BLaER1 (cell line): ENCODE data around the gene MYH7.
A peak's percentile ranks its signal among the peaks of the same experiment; 100 is the strongest.

ENCODE experiments used
- H3K27ac ChIP-seq: shearing (Covaris generic); formaldehyde crosslinking; 2 replicates; pipeline ENCODE4 v1.8.1; 2022
- H3K27me3 ChIP-seq: shearing (Covaris generic); formaldehyde crosslinking; 2 replicates; pipeline ENCODE4 v1.8.1; 2022
- H3K36me3 ChIP-seq: shearing (Covaris generic); formaldehyde crosslinking; 2 replicates; pipeline ENCODE4 v1.8.1; 2022
- H3K4me1 ChIP-seq: shearing (Covaris generic); formaldehyde crosslinking; 2 replicates; pipeline ENCODE4 v1.8.1; 2022
- H3K4me2 ChIP-seq: shearing (Covaris generic); formaldehyde crosslinking; 2 replicates; pipeline ENCODE4 v1.8.1; 2022
- H3K4me3 ChIP-seq: shearing (Covaris generic); formaldehyde crosslinking; 2 replicates; pipeline ENCODE4 v1.8.1; 2022
- H3K9ac ChIP-seq: shearing (Covaris generic); formaldehyde crosslinking; 2 replicates; pipeline ENCODE4 v1.8.1; 2022
- H3K9me3 ChIP-seq: shearing (Covaris generic); formaldehyde crosslinking; 2 replicates; pipeline ENCODE4 v1.8.1; 2022
- H4K20me1 ChIP-seq: shearing (Covaris generic); formaldehyde crosslinking; 2 replicates; pipeline ENCODE4 v1.8.1; 2022
- Cebpa-rat ChIP-seq: shearing (Covaris generic); IDR thresholded peaks from 2 replicates; pipeline ENCODE4 v1.8.1; 2022

Gene MYH7

DNA sequence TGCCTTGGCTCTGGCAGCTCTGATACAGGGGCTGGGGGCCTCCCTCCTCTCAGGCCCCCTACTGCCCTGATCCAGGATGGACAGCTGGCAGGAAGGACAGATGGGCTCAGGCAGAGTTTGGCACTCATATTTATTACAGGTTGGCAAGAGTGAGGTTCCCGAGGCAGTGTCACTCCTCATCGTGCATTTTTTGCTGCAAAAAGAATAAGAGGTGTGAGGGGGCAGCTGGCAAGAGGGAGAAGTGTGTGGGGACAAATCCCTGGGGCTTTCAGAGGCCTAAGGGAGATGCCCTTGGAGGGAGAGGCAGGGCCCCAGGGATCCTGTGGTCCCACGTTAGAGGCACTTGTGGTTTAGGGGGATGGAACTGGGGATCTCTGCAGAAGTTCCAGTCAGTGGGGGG lies 53.6 kb downstream of the MYH7 start:
- no peak overlapping the region for H3K9ac ChIP-seq
- H3K4me2 ChIP-seq: peak overlapping the region; percentile 62
- H3K9me3 ChIP-seq: no peaks in the 10 kb centered on the region
- peaks cover 53% of the 10 kb centered on the region for H3K4me1 ChIP-seq
- no peaks in the 10 kb centered on the region for H4K20me1 ChIP-seq
- H3K4me3 ChIP-seq: no peak overlapping the region
- H3K27ac ChIP-seq: no peak overlapping the region
- H3K27me3 ChIP-seq: peaks cover 6% of the 10 kb centered on the region; the same call in 1 of the 2 replicates
- TF ChIP-seq Cebpa-rat: no peak
- no peaks in the 10 kb centered on the region for H3K36me3 ChIP-seq

DNA sequence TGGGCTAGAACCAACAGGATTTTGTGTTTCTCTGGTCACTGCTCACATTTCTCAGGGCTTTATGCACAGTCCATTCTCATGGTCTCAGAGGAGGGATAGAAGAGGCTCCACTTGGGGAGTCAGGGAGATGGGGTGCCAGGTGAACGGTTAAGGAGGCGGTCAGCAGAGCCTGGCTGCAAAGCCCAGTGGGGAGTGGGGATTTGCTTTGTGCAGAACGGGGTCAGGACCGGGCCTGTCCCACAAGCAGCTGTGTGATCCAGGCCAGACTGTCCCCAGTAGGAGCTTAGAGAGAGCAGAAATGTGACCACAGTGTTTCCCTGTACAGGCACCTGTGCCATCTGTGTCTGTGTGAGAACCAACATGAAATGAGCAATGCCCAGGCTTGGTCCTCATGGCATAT lies 54.5 kb downstream of the MYH7 start:
- H3K9me3 ChIP-seq: no peaks in the 10 kb centered on the region

DNA sequence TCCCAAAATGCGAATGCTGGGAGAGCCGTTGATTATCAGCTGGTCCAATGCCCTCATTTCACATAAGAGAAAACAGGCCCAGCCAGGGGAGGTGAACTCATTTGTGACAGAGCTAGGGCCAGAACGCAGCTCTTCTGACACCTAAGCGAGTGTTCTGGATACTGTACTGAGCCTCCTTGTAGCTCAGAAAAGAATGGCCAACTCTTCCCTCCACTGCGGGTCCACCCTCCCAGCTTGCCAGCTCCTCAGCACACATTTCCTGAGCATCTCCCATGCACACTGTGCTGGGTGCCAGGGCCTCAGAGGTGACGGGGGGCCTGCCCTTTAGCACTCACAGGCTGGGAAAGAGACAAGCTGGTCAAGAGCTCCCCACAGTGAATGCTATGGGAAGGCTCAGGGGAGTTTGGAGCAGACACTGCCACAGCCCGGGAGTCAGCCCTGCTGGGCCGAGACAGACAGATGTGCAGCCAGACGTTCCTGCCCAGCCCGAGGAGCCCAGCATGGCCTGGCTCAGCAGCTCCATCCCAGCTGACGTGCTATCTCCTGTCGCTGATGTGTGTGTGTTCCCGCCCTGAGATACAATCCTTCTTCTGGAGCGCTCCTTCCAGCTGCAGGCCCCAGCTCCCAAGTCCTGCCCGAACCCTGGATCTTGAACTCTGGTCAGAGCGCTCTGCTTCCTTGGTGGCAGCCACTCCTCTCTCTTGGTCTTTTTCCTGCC lies 55.1 kb downstream of the MYH7 start:
- H4K20me1 ChIP-seq: no peaks in the 10 kb centered on the region
- TF ChIP-seq Cebpa-rat: no peak

More for the DNA sequence above, 54.5 kb downstream of the MYH7 start:
- H3K36me3 ChIP-seq: no peaks in the 10 kb centered on the region
- no peak for TF ChIP-seq Cebpa-rat
- H4K20me1 ChIP-seq: no peaks in the 10 kb centered on the region
- H3K27ac ChIP-seq: no peak overlapping the region
- no peak overlapping the region for H3K4me3 ChIP-seq
- H3K9ac ChIP-seq: no peak overlapping the region
- H3K27me3 ChIP-seq: peaks cover 6% of the 10 kb centered on the region; the same call in 1 of the 2 replicates
- H3K4me2 ChIP-seq: 0 out of 2 replicates have a peak overlapping the region, but pooled peaks have one; percentile 62
- peaks cover 62% of the 10 kb centered on the region for H3K4me1 ChIP-seq

DNA sequence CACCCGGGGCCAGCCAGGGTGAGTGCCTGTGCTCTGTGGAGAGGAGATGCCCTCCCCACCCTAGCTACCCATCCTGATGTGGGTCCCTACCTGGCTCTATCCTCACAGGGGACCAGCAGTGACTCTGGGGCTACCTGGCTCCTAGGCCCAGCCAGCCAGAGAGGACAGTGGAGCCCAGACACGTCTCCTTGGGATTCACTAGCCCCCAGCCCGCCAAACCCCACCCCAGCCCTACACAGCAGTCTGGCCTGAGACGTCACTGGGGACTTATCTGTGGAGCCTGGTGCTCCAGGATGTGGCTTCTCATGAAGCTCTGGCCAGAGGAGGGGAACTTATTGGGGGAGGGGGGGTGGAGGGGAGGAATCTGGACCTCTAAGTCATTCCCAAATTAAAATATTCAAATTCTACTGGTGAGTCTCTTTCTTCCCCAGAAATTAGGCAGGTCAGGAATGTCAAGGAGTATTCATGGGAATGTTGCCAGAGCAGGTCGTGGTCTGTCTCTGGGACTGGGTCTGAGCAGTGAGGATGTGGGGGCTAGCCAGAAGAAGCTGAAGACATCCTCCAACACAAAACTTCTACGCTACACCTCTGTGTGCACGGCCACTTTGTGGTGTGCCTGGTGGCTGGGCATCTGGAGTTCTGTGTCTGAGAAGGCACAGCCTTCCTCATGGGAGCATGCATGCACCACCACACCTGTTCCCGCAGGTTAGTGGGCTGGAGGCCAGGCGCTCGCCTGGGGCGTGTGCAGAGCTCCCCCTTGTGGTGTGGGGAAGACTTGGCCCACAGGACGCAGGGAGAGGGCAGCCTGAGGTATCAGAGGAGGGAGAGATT lies 55.9 kb downstream of the MYH7 start:
- 0 out of 2 replicates have a peak overlapping the region, but pooled peaks have one; percentile 13 for H3K4me2 ChIP-seq
- H3K9me3 ChIP-seq: no peaks in the 10 kb centered on the region
- peaks cover 69% of the 10 kb centered on the region for H3K4me1 ChIP-seq
- no peak for TF ChIP-seq Cebpa-rat
- H3K27me3 ChIP-seq: peaks cover 6% of the 10 kb centered on the region; the same call in 1 of the 2 replicates
- no peak overlapping the region for H3K4me3 ChIP-seq
- H3K36me3 ChIP-seq: no peaks in the 10 kb centered on the region
- H3K27ac ChIP-seq: no peak overlapping the region
- no peaks in the 10 kb centered on the region for H4K20me1 ChIP-seq
- no peak overlapping the region for H3K9ac ChIP-seq

More for the DNA sequence above, 55.1 kb downstream of the MYH7 start:
- no peaks in the 10 kb centered on the region for H3K36me3 ChIP-seq
- H3K4me3 ChIP-seq: no peak overlapping the region
- H3K27me3 ChIP-seq: peaks cover 6% of the 10 kb centered on the region; the same call in 1 of the 2 replicates
- peaks cover 69% of the 10 kb centered on the region for H3K4me1 ChIP-seq
- no peak overlapping the region for H3K9ac ChIP-seq
- no peaks in the 10 kb centered on the region for H3K9me3 ChIP-seq
- 0 out of 2 replicates have a peak overlapping the region, but pooled peaks have one; percentile 13 for H3K4me2 ChIP-seq
- no peak overlapping the region for H3K27ac ChIP-seq

DNA sequence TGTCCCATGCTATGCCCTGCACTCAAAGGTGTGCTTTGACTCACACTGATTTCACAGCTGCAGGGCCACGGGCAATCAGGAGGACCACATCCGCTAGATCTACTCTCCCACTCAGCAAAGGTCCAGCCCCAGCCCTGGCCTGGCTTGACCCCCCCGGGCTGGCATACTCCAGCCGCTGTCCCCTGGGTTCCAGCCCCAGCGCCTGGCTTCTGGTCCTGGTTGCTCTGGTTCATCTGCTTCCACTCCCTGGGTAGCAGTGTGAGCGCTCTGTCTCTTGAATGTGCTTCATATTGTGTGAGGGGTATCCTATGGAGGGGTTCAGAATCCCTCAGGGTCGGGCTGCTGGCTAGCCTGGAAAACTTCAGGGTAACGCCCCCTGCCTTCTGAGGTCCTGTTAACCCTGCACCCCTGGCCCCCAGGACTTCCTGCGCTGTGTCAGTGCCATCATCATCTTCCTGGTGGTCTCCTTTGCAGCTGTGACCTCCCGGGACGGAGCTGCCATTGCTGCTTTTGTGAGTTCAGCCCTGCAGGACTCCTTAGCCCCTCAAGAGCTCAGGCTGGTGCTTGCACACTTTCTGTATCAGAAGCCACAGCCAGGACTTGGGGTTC lies 56.7 kb downstream of the MYH7 start:
- Histone ChIP-seq H3K9me3 (no peaks in the 10 kb centered on the region), H3K4me1 (peaks cover 69% of the 10 kb centered on the region), H3K27ac (no peak overlapping the region), H3K4me2 (peak overlapping the region; percentile 92), H4K20me1 (no peaks in the 10 kb centered on the region), H3K27me3 (peaks cover 6% of the 10 kb centered on the region; the same call in 1 of the 2 replicates), H3K9ac (no peak overlapping the region), H3K4me3 (no peak overlapping the region), H3K36me3 (no peaks in the 10 kb centered on the region)
- no peak for TF ChIP-seq Cebpa-rat

DNA sequence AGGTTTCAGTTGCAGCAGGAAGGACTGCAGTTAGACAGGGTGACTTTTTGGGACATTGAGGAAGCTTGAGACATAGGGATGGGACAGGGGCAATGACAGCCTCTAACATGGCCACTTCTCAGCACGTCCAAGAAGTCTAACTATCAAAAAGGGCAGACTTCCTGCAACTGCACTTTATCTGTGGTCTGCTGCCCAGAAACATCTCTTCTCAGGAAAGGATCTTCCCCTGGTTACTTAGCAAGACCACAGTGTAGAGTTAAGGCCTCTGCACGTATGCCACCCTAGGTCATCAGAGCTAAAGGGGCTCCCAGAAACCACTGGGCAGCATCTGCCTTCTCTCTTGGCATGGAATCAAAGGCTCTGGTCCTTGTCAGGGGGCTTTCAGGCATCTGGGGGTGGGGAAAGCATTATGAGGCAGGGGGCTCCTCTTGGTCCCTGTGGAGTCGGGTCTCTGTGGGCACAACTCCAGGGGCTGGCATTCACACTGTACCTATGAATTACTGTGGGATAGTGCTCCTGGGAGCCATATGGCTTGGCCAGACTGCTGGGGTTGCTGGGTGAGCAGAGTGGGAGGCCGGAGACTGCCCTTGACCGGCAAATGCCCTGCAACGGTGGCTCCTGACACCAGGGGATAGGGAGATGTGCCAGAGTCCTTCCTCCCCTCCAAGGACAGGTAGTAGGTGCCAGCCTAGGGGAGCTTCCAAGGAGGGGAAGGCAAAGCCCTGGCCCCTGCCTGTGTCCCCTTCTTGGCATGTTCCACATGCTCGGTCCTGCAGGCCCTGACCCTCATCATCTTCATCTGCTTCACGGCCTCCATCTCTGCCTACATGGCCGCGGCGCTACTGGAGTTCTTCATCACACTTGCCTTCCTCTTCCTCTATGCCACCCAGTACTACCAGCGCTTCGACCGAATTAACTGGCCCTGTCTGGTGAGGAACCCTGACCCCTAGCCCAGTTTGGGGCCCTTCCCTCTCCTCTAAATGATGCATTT lies 57.6 kb downstream of the MYH7 start:
- peak overlapping the region; percentile 73 for H3K27ac ChIP-seq
- no peak for TF ChIP-seq Cebpa-rat
- H3K9me3 ChIP-seq: no peaks in the 10 kb centered on the region
- no peaks in the 10 kb centered on the region for H4K20me1 ChIP-seq
- H3K27me3 ChIP-seq: peaks cover 6% of the 10 kb centered on the region; the same call in 1 of the 2 replicates
- H3K36me3 ChIP-seq: no peaks in the 10 kb centered on the region
- H3K4me1 ChIP-seq: peaks cover 69% of the 10 kb centered on the region
- peak overlapping the region; percentile 92 for H3K4me2 ChIP-seq
- H3K9ac ChIP-seq: peak overlapping the region; percentile 54; the same call in 1 of the 2 replicates
- 0 out of 2 replicates have a peak overlapping the region, but pooled peaks have one; percentile 32 for H3K4me3 ChIP-seq

DNA sequence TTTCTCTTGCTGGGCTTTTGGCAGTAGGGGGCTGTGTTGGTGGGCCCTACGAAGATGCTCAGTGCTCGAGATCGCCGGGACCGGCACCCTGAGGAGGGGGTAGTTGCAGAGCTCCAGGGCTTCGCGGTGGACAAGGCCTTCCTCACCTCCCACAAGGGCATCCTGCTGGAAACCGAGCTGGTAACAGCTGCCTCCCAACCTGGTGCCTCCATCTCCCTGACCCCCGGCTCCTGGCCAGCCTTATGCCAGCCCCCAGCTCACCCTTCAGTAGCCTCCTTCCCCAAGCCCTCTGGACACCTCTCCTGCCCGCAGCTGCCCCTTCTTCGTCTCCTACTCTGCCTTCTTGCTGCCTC lies 58.3 kb downstream of the MYH7 start:
- H3K27ac ChIP-seq: peak overlapping the region; percentile 73
- H3K4me2 ChIP-seq: peak overlapping the region; percentile 92
- peak overlapping the region; percentile 54; the same call in 1 of the 2 replicates for H3K9ac ChIP-seq
- 0 out of 2 replicates have a peak overlapping the region, but pooled peaks have one; percentile 32 for H3K4me3 ChIP-seq
- peaks cover 62% of the 10 kb centered on the region for H3K4me1 ChIP-seq
- TF ChIP-seq Cebpa-rat: no peak
- no peaks in the 10 kb centered on the region for H3K9me3 ChIP-seq
- no peaks in the 10 kb centered on the region for H3K36me3 ChIP-seq
- no peaks in the 10 kb centered on the region for H4K20me1 ChIP-seq
- H3K27me3 ChIP-seq: no peaks in the 10 kb centered on the region; the same call in 1 of the 2 replicates

DNA sequence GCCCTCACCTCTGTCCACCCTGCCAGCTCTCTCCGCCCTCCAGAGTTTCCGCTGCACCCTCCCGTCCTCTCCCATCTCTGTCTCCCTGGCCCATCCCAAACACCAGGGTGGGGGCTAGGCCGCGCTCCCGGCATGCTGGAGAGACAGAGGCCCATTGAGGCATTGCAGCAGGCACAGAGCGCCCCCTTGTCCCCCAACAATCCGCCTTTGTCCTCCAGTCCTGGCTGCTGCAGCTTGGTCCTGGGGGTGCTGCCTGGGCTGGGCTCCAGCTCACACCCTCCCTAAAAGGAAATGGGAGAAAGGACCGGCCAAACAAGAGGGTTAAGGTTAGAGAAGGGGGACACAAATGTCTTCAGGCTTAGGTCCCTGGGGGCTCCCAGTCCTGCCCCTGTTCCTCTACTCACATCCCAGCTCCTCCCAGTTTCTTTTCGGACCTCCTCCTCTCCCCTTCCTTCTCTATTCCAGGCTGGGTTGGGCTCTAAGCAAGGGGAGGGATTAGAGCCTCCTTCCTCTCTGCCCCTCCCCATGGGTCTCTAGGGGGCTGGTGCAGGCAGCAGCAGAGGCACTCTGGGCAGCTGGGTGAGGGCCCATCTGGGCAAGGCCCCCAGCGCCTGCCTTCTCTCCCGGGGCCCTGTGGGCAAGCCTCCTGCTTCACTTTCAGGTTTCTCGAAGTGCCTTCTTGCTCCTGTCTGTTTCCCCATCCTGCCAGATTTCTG lies 58.8 kb downstream of the MYH7 start, which contains the start of gene CMTM5:
Gene CMTM5 (plus strand): TSS at position 565 of the 716 bp plus-strand sequence. CDS start 206 bp downstream, outside the sequence.
- peak within 1 kb of the TSS; percentile 54; the same call in 1 of the 2 replicates for H3K9ac ChIP-seq
- H4K20me1 ChIP-seq: no peaks in the 10 kb centered on the region
- H3K9me3 ChIP-seq: no peaks in the 10 kb centered on the region
- no peaks in the 10 kb centered on the region; the same call in 1 of the 2 replicates for H3K27me3 ChIP-seq
- no peak for TF ChIP-seq Cebpa-rat
- H3K4me2 ChIP-seq: peak within 1 kb of the TSS; percentile 92
- H3K4me3 ChIP-seq: 0 out of 2 replicates have a peak within 1 kb of the TSS, but pooled peaks have one; percentile 32
- peak within 1 kb of the TSS; percentile 73 for H3K27ac ChIP-seq
- H3K4me1 ChIP-seq: peaks cover 56% of the 10 kb centered on the region
- H3K36me3 ChIP-seq: no peaks in the 10 kb centered on the region
